ENCODE results near the gene CACNA2D1.

The CACNA2D1 gene

DNA sequence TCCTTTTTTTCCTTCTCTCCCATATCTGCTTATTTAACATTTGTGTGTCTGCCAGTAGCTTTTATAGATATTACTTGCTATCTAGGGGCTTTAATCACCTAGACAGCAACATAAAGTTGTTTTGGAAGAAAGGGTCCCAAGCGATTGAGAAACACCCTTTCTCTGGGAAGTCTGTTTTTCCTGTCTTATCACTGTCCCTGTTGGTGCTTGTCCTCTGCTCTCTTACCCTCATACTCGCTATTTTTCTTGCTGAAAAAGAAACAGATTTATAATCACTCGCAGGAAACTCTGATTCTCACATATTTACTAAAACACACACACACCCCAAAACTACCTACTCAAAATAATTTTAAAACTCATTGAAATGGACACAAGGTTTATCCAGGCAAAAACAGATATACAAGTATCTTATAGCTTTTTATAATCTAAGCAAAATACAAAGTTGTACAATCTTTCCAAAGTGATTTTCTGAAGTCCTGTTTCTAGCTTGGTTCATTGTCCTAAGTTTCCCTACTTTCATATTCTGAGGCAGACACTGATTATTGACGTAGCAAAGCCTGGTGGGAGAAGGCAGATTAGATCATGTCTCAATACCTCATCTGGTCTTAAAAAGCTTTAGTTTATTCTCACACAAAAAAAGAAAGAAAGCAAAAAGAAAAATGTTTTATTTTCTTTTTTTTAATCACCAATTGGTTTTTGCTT, 157.3 kb downstream of the CACNA2D1 start:
- DNase-seq (ENCODE audit: low read depth in 2 of 2): no peak

DNA sequence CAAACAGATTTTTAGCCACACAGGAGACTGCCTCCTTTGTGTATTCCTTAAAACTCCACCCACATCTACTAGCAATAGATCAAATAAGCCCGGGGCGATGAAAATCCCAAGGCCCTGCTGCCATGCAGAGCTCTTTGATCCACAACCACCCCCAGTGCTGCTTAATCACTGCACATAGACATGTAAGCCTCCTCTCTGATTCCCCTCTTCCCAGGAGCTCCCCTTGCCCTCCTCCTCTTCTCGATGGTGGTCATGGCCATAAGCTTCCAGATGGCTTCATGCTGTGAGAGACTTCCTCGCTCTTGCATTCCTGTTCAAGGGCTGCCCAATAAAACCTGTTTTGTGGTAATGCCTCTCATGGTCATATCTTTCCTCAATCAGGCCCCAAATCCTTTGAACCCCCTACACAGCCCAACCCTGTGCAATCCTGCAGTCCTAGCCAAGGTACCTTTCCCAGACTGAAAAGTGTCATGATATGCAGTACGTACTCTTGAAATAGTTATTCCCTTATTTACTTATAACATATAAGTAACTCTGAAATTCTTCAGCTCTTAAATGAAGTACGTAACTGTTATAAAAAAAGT, 158.5 kb downstream of the CACNA2D1 start:
- DNase-seq (ENCODE audit: low read depth in 2 of 2): no peak

- no peak for DNase-seq (ENCODE audit: low read depth in 2 of 2)
These were observed 168.2 kb downstream of the CACNA2D1 start for GRCh38 chr7:82275342-82275741.

- no peak for DNase-seq (ENCODE audit: low read depth in 2 of 2)
These were observed 168.9 kb downstream of the CACNA2D1 start for GRCh38 chr7:82274681-82275080.

DNA sequence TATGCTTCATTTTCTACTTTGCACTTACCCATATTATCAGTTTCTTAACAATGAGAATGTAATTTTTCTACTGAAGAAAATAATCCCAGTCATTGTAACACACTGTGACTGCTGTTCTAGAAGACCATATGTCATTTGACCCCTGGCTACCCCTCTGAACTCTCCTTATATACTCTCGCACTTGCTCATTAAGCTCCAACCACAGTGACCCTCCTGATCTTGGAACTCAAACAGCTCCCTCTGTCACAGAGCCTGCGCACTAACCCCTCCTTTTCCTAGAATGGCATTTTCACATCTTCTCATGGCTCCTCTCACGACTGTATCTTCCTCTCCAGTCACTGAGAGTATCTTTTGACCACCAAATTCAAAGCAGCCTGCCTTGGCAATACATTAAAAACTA, 169.7 kb downstream of the CACNA2D1 start:
- no peak for DNase-seq (ENCODE audit: low read depth in 2 of 2)

DNA sequence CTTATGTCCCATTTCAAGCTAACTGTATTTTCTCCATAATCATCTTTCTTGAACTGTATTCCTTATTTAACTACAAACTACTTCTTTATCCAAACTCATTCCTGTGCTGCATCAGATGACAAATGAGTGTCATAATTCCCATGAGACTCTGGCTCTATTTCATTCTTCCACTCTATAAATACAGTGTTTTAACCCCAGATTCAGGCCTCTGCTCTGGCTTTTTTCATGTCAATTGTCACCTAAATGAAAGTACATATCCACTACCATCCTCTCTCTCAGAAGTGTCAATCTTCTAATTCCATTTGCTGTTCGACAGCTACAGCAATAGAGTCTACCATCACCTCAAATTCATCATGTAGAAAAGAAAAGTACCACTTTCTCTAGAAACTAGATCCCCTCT, 172.7 kb downstream of the CACNA2D1 start:
- DNase-seq (ENCODE audit: low read depth in 2 of 2): no peak

- no peak for DNase-seq (ENCODE audit: low read depth in 2 of 2)
These were observed 174.9 kb downstream of the CACNA2D1 start for GRCh38 chr7:82268632-82269031.

- no peak for DNase-seq (ENCODE audit: low read depth in 2 of 2)
These were observed 177.5 kb downstream of the CACNA2D1 start for GRCh38 chr7:82266081-82266480.

DNA sequence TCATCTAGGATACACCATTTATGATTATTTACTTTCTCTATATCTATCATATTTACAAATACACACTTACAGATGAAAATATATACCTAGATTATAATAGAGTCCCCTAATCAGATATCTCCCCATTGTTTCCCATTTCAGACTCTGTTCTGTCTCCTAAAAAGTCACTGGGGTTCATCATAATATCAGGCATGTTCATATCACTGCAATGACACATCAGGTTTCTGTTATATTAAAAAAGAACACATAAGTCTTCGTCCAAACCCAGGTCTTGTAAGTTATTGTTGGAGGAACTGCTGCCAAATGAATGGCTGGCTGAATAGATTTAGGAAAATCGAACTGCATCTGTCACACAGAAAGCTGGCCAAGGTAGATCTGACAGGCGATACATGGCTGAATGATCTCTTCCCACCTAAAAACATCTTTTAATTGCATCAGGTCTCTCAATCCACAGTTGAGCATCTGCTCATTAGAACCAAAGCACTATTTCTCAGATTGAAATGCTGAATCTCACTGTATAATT, 178.7 kb downstream of the CACNA2D1 start:
- no peak for DNase-seq (ENCODE audit: low read depth in 2 of 2)

DNA sequence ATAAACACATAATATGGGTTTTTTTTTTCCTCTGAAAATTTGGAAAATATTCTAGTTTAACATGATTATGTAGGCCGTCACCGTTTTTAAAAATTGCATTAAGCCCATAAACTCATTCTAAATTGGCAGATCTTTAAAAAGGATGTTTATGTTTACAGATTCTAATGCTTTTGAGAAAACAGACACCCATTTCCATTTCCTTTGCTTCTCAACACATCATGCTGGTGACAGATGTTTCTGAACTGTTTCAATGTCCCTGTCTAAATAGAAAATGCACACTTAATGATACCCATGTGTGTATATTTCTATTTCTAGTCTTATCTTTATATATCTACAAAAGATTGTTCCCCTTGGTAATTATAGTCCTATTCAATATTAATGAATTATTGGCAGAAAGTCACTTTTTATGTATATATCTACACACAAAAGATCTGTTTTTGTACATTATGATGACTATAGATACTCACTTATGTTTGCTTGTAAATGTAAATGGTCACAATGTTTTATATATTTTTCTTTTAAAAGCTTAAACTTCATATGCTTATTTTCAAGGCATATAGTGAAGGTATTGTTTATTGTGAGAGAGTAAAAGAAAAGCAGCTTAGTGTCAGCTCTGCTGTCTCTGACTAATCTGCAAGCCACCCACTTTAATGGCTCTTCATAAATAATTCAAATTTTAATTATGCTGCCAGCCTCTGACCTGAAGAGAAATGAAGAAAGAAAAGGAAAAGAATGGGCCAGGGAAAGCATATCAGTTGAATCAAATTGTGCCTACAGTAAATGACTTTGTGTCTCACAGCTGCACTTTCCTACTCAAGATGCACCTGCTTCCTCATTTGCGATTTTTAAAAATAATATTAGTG, 179.4 kb downstream of the CACNA2D1 start:
- DNase-seq (ENCODE audit: low read depth in 2 of 2): no peak

DNA sequence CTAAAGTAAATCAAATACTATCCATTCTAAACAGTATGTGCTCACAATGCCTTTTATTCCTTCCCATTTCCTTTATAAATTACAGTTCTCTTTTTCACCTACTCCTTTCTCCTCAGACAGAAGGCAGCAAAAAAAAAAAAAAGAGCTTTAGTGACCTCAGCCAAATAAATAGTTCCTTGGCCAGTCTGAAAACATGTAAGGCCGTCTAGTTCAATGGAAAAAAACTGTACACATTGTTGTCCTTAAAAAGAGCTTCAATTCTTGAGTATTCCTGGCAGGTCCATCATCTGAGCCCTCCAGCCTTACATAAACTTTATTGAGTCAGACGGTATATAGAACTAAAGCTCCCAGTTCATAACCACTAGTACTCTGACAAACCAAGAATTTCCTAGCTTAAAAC, 185.4 kb downstream of the CACNA2D1 start:
- no peak for DNase-seq (ENCODE audit: low read depth in 2 of 2)

- DNase-seq (ENCODE audit: low read depth in 2 of 2): no peak
These were observed 186.4 kb downstream of the CACNA2D1 start for GRCh38 chr7:82257118-82257695.

DNA sequence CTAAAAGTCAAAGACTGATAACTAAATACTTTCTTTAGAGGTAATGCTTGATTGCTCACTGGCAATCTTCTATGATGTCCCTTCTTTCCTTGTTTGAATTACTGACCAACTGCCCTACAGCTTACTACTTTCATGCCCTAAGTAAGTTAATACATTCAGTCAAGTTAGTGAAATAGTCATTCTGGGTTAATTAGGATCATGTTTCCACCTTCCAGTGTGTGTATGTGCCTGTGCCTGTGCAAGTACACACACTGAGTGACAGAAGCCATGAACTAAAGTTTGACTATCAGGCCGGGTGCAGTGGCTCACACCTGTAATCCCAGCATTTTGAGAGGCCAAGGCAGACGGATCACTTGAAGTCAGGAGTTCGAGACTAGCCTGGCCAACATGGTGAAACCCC, 187.9 kb downstream of the CACNA2D1 start:
- DNase-seq (ENCODE audit: low read depth in 2 of 2): no peak

DNA sequence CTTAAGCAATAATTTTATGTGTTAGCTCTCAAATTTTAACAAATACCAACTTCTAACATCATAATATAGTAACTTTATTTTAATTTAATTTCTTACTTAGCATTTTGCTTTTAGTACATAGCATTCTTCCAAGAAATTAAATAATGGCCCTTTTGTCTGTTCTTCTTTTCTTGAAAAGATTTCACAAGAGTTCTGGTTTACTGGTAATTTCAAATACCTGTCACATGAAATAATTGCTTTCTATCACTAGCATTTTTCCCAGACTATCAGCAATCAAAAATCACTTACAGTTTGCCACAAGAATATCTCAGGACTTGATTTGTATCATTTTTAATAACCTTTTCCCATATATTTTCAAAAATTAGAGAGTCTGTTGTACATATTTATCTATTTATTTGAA, 193.0 kb downstream of the CACNA2D1 start:
- no peak for DNase-seq (ENCODE audit: low read depth in 2 of 2)

DNA sequence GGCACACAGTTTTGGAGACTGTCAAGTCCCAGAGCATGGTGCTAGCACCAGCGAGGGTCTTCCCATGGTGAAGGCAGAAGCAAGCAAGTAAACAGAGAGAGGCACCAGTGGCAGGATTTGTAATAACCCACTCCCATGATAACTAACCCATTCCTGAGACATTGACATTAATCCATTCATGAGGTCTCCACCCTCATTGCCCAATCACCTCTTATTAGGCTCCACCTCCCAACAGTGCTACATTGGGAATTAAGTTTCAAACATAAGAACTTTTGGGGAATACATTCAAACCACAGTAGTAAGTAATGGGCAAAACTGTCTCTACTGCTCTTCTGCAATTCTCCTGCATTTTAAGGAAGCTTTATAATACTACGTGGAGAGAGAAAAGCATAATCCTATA, 193.6 kb downstream of the CACNA2D1 start:
- no peak for DNase-seq (ENCODE audit: low read depth in 2 of 2)

- DNase-seq (ENCODE audit: low read depth in 2 of 2): no peak
These were observed 195.7 kb downstream of the CACNA2D1 start for GRCh38 chr7:82247814-82248433.

DNA sequence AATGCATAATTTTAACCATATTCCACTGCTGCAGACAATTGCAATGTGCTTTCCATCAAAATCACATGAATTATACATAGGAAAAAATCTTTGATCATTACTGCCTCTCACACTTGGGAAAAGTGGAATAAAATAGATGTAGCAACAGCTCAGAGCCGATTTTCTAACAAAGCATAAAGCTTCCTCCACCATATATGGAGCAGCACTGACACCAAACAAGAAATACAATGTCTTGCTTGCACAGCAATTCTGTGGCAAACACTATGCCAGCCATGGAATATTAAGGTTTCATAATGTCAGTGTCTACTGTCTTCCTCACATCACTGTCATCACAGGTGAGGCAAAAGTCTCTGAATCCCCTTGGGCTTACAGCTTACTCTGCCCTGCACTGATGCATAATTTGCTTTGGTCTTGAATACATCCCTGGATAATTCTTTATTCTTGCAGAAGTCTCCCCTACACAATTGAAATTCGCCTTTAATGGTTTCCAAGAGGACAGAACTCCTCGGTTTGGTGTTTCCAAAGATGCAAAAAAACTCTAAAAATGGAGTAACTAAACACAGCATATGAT, 198.5 kb downstream of the CACNA2D1 start:
- DNase-seq (ENCODE audit: low read depth in 2 of 2): no peak

- no peak for DNase-seq (ENCODE audit: low read depth in 2 of 2)
These were observed 202.2 kb downstream of the CACNA2D1 start for GRCh38 chr7:82241356-82241755.

- no peak for DNase-seq (ENCODE audit: low read depth in 2 of 2)
These were observed 207.9 kb downstream of the CACNA2D1 start for GRCh38 chr7:82235713-82236112.

- DNase-seq (ENCODE audit: low read depth in 2 of 2): no peak
These were observed 209.0 kb downstream of the CACNA2D1 start for GRCh38 chr7:82234457-82235049.
